Upper lobe of left lung (tissue), 6 donors: Measurements from ENCODE around the gene TMPRSS2. TPM values are rescaled to one million over a fixed set of nuclear protein-coding genes. Genes with fewer than 3 reads are reported as not detected.

ENCODE experiments used
- ATAC-seq, 2 donors: fragments of 200-7000 bp; cut with Tn5 transposase; one replicate each; pipeline ENCODE4 v1.9.1; 2022; ENCODE audit warnings: mild to moderate bottlenecking in 2 of 2, moderate library complexity in 2 of 2; ENCODE audit not compliant: low FRiP score in 2 of 2
- DNase-seq, 2 donors: peaks; one replicate each; pipeline ENCODE4 v3.0.0-alpha.2; 2019 to 2020
- H3K27ac ChIP-seq, 4 donors: fragments of 200-600 bp; sonication (generic); one replicate each; pipeline ENCODE4 v1.5.1; 2016 to 2019
- H3K27me3 ChIP-seq, 4 donors: fragments of 200-600 bp; sonication (generic); one replicate each; pipeline ENCODE4 v1.5.1; 2017 to 2019
- H3K36me3 ChIP-seq, 4 donors: fragments of 200-600 bp; sonication (generic); one replicate each; pipeline ENCODE4 v1.5.1; 2016 to 2019
- H3K4me1 ChIP-seq, 4 donors: fragments of 200-600 bp; sonication (generic); one replicate each; pipeline ENCODE4 v1.5.1; 2018 to 2019
- H3K4me3 ChIP-seq, 4 donors: fragments of 200-600 bp; sonication (generic); one replicate each; pipeline ENCODE4 v1.5.1; 2017 to 2019; ENCODE audit warnings: mild to moderate bottlenecking in 2 of 4, moderate library complexity in 1 of 4
- H3K9me3 ChIP-seq, 4 donors: fragments of 200-600 bp; sonication (generic); one replicate each; pipeline ENCODE4 v1.5.1; 2018 to 2019
- EP300 ChIP-seq, 4 donors: sonication (generic); formaldehyde crosslinking; IDR thresholded peaks; one replicate each; pipeline ENCODE4 v1.5.1; 2017; ENCODE audit warnings: antibody characterized with exemption in 4 of 4, control low read depth in 2 of 4
- POLR2A ChIP-seq, 4 donors: fragments of 450-650 bp; IDR thresholded peaks; one replicate each; pipeline ENCODE4 v1.5.1; 2016 to 2017; ENCODE audit warnings: antibody characterized with exemption in 4 of 4, mild to moderate bottlenecking in 2 of 4
- POLR2AphosphoS5 ChIP-seq, 2 donors: sonication (generic); formaldehyde crosslinking; IDR thresholded peaks; one replicate each; pipeline ENCODE4 v1.5.1; 2017; ENCODE audit warnings: antibody characterized with exemption in 2 of 2
- WGBS, 2 donors: methylation state at CpG; one replicate each; pipeline ENCODE4 v1.1.5; 2017 to 2018; 5-methylcytosine and 5-hydroxymethylcytosine counted together
- total RNA-seq, 6 donors: library from RNA; depleted of rRNA in 4 of 6; stranded (reverse); fragments of >200 nt in 4 of 6; gene quantifications; one replicate each; pipeline versions ENCODE4 v1.1.0 to v1.2.1, GENCODE V29; 2016 to 2021
- TF ChIP-seq, protein P1 (sequence below), 6 experiments: fragments of 450-650 bp in 4 of 6; fragments of 200-600 bp in 2 of 6; sonication (generic) in 2 of 6; IDR thresholded peaks; one replicate each; pipeline ENCODE4 v1.5.1; 2016 to 2019; ENCODE audit warnings: antibody characterized with exemption in 6 of 6
- donor health status: DM: no; HTN: no; CAD: no; lungs with moderate emphysema.
- donor health status: DM: no; HTN: yes; CAD: no; lungs with severe emphysema.

TMPRSS2 gene
- total RNA-seq, 6 donors from 2014 or later, result 65.3 to 195 (median 98.5) TPM

DNA sequence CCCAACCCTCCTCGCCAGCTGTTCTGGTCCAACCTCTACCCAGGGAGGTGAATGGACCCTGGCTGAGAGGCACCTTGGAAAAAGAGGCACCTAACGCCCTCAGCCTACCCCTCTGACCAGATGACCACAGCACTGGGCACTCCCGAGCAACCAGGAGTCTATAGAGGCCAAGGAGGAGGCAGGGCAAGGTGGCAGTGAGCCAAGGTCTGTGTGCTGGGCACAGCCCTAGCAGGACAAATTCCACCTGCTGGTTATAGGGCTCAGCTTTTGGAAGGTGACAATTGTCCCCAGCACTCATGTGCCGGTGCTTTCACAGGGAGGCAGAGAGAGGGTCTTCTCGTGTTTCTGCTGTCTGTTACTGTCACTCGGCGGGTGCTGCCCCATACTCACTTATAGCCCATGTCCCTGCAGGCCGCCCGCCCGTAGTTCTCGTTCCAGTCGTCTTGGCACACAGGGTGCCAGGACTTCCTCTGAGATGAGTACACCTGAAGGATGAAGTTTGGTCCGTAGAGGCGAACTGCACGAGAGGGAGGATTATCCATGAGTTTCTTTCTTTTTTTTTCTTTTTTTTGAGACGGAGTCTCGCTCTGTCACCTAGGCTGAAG, 27.8 kb downstream of the TMPRSS2 start:
- Histone ChIP-seq H3K4me1 (peaks cover 0 to 41% (median 20%) of the 10 kb centered on the region in 4 donors), H3K4me3 (no peak overlapping the region), H3K36me3 (peaks cover 0 to 10% (median 0%) of the 10 kb centered on the region in 4 donors), H3K27ac (peak overlapping the region; percentile 13 to 68 (median 53)), H3K27me3 (no peaks in the 10 kb centered on the region), H3K9me3 (no peaks in the 10 kb centered on the region)
- ATAC-seq (peak in 1 of 2 donors; percentile 53), DNase-seq (peak in 1 of 2 donors; percentile 55)
- TF ChIP-seq, protein P1, sequence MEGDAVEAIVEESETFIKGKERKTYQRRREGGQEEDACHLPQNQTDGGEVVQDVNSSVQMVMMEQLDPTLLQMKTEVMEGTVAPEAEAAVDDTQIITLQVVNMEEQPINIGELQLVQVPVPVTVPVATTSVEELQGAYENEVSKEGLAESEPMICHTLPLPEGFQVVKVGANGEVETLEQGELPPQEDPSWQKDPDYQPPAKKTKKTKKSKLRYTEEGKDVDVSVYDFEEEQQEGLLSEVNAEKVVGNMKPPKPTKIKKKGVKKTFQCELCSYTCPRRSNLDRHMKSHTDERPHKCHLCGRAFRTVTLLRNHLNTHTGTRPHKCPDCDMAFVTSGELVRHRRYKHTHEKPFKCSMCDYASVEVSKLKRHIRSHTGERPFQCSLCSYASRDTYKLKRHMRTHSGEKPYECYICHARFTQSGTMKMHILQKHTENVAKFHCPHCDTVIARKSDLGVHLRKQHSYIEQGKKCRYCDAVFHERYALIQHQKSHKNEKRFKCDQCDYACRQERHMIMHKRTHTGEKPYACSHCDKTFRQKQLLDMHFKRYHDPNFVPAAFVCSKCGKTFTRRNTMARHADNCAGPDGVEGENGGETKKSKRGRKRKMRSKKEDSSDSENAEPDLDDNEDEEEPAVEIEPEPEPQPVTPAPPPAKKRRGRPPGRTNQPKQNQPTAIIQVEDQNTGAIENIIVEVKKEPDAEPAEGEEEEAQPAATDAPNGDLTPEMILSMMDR (IDR thresholded peaks at IDR 0.05), result no peak
- TF ChIP-seq POLR2A (IDR thresholded peaks at IDR 0.05) (no peak), EP300 (IDR thresholded peaks at IDR 0.05) (no peak), POLR2AphosphoS5 (IDR thresholded peaks at IDR 0.05) (no peak)
- 79% methylated on average over 16 to 17 of the region's 17 CpGs for WGBS, 2 donors

DNA sequence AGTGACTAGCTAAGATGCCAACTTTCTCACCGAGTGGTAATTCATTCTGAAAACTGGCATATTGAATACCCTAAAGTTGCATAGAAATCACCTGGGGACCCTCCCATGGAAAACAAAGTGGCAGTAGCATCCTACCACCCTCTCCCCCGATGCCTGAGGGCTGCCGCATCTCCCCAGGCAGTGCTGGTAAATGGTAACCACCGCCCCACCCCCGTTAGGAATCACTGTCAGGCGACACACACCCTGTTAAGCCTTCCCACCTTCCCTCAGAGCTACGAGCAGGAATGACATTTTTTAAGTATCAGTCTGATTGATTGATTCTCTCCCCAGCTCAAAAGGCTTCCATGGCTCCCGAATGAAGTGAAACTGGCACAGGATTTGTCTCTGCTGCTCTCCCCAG, 28.3 kb downstream of the TMPRSS2 start:
- WGBS, 2 donors, result 55 to 68% methylated on average over 8 of the region's 8 CpGs
- H3K4me3 ChIP-seq, result no peak overlapping the region
- peaks cover 0 to 10% (median 0%) of the 10 kb centered on the region in 4 donors for H3K36me3 ChIP-seq
- peak overlapping the region; percentile 13 to 68 (median 53) for H3K27ac ChIP-seq
- H3K9me3 ChIP-seq, result no peaks in the 10 kb centered on the region
- no peaks in the 10 kb centered on the region for H3K27me3 ChIP-seq
- ATAC-seq (no peak), DNase-seq (no peak)
- H3K4me1 ChIP-seq, result peaks cover 0 to 36% (median 20%) of the 10 kb centered on the region in 4 donors
- TF ChIP-seq, protein P1 (IDR thresholded peaks at IDR 0.05), result no peak
- no peak for TF ChIP-seq POLR2AphosphoS5 (IDR thresholded peaks at IDR 0.05)

DNA sequence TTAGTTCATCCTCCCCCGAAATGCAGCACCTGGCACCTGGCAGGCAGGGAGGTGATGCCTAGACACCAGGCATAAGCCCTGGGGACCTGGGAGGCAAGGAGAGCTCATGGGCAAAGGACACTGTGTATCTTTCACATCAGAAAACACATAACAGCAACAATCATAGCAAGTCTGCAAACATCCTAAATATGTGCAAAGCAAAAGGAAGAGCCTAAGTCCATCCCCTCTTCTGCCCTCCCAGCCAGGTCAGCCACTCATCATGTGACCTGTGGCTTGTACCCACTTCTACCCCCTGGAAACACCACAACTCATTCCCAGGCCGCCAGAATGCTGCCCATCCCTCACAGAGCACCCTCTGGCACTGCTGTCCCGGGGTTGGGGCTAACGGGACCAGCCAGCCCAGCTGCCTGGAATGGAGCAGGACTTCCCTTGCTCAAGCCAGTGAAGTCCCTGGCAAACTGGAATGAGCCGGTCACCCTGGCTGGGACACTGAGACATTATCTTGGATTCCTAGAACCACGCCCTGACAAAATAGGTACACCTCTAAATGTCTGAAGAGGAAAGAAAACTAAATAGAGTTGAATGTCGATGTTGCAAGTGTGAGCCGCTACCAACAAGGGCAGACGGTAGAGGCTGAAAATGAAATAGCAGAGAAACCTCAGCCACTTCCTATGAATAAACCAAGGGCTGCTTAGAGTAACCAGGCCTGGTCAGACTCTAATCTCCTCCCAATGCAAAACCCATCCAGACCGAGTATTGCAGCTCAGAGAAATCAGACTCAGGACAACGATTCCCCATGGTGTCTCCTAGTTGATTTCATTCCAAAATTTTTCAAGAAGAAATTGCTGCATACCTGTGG, 29.4 kb downstream of the TMPRSS2 start:
- DNase-seq (peak in 1 of 2 donors; percentile 88), ATAC-seq (peak; percentile 49 to 91)
- Histone ChIP-seq H3K9me3 (no peaks in the 10 kb centered on the region), H3K36me3 (peaks cover 0 to 10% (median under 1%) of the 10 kb centered on the region in 4 donors), H3K27ac (peak overlapping the region; percentile 39 to 72 (median 51)), H3K4me3 (no peak overlapping the region), H3K4me1 (peaks cover 0 to 30% (median 18%) of the 10 kb centered on the region in 4 donors), H3K27me3 (no peaks in the 10 kb centered on the region)
- TF ChIP-seq EP300 (IDR thresholded peaks at IDR 0.05), result peak in 2 of 4 donors; percentile 65 to 83
- TF ChIP-seq POLR2AphosphoS5 (IDR thresholded peaks at IDR 0.05), result peak; percentile 37 to 53
- TF ChIP-seq POLR2A (IDR thresholded peaks at IDR 0.05), result no peak
- TF ChIP-seq, protein P1 (IDR thresholded peaks at IDR 0.05), result no peak
- WGBS, 2 donors, result 57 to 67% methylated on average over 11 of the region's 11 CpGs

DNA sequence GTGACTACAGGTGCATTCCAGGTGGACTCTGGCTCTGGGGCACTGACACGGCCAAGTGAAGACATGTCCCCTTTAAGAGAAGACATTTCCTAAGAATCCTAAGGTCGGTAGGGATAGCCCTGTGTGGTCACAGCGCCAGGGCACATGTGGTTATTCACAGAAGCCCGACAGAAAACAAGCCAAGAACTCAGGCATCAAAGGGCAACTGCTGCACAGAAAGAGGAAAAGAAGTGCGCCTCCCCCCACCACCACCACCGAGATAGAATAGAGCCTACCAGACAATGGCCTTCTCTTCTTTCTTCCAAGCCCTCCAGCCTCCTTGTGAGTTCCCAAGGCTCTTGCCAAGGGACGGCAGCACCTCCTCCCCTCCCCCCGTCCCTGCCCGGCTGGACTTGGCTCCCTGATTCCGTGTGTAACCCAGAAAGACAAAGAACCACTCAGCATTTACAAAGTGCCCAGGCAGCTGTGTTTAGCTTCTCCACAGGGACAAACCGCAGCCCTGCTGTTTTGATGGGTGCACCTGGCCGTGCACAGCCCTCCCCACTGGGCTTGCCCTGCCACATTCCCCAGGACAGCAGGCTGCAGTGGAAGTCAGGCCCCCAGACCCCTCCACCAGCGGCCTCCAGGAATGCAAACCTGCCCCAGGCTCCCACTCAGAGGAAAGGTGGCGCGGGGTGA, 30.2 kb downstream of the TMPRSS2 start:
- peak overlapping the region in 3 of 4 donors; percentile 39 to 72 (median 48) for H3K27ac ChIP-seq
- DNase-seq, result no peak
- no peaks in the 10 kb centered on the region for H3K27me3 ChIP-seq
- H3K36me3 ChIP-seq, result peaks cover 0 to 10% (median 8%) of the 10 kb centered on the region in 4 donors
- peak in 1 of 2 donors; percentile 1 for ATAC-seq
- H3K9me3 ChIP-seq, result no peaks in the 10 kb centered on the region
- H3K4me1 ChIP-seq, result peaks cover 0 to 30% (median 15%) of the 10 kb centered on the region in 4 donors
- WGBS, 2 donors, result 28% methylated on average over 8 to 12 of the region's 15 CpGs
- TF ChIP-seq, protein P1 (IDR thresholded peaks at IDR 0.05), result no peak
- TF ChIP-seq POLR2A (IDR thresholded peaks at IDR 0.05) (no peak), POLR2AphosphoS5 (IDR thresholded peaks at IDR 0.05) (no peak), EP300 (IDR thresholded peaks at IDR 0.05) (no peak)
- H3K4me3 ChIP-seq, result no peak overlapping the region
